LNCAP (cell line): ENCODE data around the gene NXNL2.

Experiments used
- TF ChIP-seq, protein P1 (sequence below): fragments of 450-650 bp; IDR thresholded peaks from 2 replicates; pipeline ENCODE4 v1.5.1; 2017; ENCODE audit warnings: mild to moderate bottlenecking

NXNL2 gene

GRCh38 chr9:88571419-88571818, 36.4 kb downstream of the NXNL2 start:
- TF ChIP-seq, protein P1, sequence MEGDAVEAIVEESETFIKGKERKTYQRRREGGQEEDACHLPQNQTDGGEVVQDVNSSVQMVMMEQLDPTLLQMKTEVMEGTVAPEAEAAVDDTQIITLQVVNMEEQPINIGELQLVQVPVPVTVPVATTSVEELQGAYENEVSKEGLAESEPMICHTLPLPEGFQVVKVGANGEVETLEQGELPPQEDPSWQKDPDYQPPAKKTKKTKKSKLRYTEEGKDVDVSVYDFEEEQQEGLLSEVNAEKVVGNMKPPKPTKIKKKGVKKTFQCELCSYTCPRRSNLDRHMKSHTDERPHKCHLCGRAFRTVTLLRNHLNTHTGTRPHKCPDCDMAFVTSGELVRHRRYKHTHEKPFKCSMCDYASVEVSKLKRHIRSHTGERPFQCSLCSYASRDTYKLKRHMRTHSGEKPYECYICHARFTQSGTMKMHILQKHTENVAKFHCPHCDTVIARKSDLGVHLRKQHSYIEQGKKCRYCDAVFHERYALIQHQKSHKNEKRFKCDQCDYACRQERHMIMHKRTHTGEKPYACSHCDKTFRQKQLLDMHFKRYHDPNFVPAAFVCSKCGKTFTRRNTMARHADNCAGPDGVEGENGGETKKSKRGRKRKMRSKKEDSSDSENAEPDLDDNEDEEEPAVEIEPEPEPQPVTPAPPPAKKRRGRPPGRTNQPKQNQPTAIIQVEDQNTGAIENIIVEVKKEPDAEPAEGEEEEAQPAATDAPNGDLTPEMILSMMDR: no peak

GRCh38 chr9:88572684-88573083, 37.7 kb downstream of the NXNL2 start:
- TF ChIP-seq, protein P1: no peak

DNA sequence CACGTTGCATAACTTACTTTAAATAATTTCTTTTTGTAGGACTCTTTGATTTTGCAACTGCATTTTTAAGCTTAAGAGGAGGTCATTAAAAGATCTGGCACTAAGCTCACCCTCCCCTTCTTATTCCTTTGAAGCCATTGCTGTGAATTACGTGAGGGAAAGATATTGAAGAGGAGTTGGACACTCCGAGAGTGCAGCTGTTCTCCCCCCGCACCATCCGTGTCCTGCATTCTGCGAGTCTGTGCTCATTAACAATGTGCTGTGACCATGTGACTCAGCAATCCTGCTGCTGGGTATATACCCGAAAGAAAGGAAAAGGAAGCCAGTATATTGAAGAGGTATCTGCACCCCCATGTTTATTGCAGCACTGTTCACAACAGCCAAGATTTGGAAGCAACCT, 40.0 kb downstream of the NXNL2 start:
- TF ChIP-seq, protein P1: no peak

- TF ChIP-seq, protein P1: no peak
Observed at GRCh38 chr9:88577256-88578120, 42.5 kb downstream of the NXNL2 start.

DNA sequence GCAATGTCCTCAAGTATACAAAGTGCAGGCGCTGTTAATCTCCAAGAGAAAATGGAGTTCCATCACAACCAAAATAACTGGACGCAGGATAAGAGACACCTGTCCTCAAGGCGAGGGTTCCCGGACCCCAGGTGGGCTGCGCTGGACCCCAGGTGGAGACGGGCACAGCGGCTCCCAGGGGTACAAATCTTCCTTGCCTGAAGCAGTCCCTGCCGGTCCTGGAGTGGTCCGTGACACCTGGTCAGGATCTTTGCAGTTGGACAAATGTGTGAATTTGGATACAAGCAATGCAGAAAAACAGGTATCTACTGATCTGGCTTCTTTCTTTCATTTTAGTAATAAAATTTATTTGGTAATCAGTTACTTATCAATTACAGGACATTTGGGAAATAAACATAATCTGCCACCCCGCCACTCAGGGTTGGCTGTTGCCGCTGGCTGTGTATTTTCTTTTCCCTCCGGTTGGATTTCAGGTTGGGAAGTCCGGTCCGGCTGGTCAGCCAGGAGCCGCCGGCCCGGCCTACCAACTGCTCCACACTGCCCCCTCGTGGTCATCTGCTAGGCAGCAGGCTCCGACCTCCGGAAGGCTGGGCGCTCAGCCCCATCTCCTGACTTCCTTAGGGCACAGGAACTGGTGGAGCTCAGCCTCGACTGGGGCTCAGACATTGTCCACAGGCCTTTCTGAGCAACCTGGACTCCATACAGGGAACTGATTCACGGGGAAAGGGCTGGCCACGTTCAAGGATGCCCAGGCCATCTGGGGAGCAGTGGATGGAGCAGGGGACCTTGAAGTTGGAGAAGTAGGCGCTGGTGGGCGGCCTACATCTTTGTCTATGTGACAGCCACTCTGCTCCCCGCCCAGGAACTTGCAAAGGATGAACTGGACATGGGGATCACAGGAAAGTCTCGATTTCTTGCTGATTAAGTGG, 43.4 kb downstream of the NXNL2 start:
- TF ChIP-seq, protein P1: peak; percentile 95

GRCh38 chr9:88579050-88579715, 44.2 kb downstream of the NXNL2 start:
- TF ChIP-seq, protein P1: no peak

- TF ChIP-seq, protein P1: no peak
Observed at GRCh38 chr9:88580961-88581360, 46.0 kb downstream of the NXNL2 start.
